H9 (cell line): ENCODE data around the gene C1QTNF9B. TPM values are rescaled to one million over a fixed set of nuclear protein-coding genes. Genes with fewer than 3 reads are reported as not detected.

Experiments
- DNase-seq: peaks from one replicate; pipeline ENCODE4 v3.0.0-alpha.2; 2017
- H2AFZ ChIP-seq: one replicate; pipeline ENCODE4 v1.6.1; 2013; ENCODE audit warnings: mild to moderate bottlenecking, low read length, control low read depth, moderate library complexity
- H2AK5ac ChIP-seq: 2 replicates; pipeline ENCODE4 v1.6.1; 2013; ENCODE audit warnings: low read length, control low read depth, mixed read lengths; ENCODE audit not compliant: insufficient read length
- H2BK120ac ChIP-seq: one replicate; pipeline ENCODE4 v1.6.1; 2013; ENCODE audit warnings: low read depth, mild to moderate bottlenecking, low read length, control low read depth, inconsistent platforms; ENCODE audit not compliant: poor library complexity, severe bottlenecking
- H2BK12ac ChIP-seq: 2 replicates; pipeline ENCODE4 v1.6.1; 2013; ENCODE audit warnings: low read length, control low read depth, mixed read lengths, low read depth; ENCODE audit not compliant: insufficient read length
- H2BK15ac ChIP-seq: 2 replicates; pipeline ENCODE4 v1.6.1; 2013; ENCODE audit warnings: low read depth, low read length, control low read depth
- H2BK20ac ChIP-seq: one replicate; pipeline ENCODE4 v1.6.1; 2013; ENCODE audit warnings: low read depth, mild to moderate bottlenecking, low read length, control low read depth, inconsistent platforms; ENCODE audit not compliant: poor library complexity, severe bottlenecking
- H2BK5ac ChIP-seq: 2 replicates; pipeline ENCODE4 v1.6.1; 2013; ENCODE audit warnings: low read length, control low read depth, mixed read lengths; ENCODE audit not compliant: insufficient read length
- H3K14ac ChIP-seq: 2 replicates; pipeline ENCODE4 v1.6.1; 2013; ENCODE audit warnings: low read length, control low read depth; ENCODE audit not compliant: insufficient read depth
- H3K18ac ChIP-seq: 2 replicates; pipeline ENCODE4 v1.6.1; 2013; ENCODE audit warnings: low read depth, mild to moderate bottlenecking, mixed read lengths, low read length, control low read depth; ENCODE audit not compliant: insufficient read length
- H3K23ac ChIP-seq: 2 replicates; pipeline ENCODE4 v1.6.1; 2013; ENCODE audit warnings: low read length, control low read depth, mixed read lengths, low read depth; ENCODE audit not compliant: insufficient read length
- H3K23me2 ChIP-seq: 2 replicates; pipeline ENCODE4 v1.6.1; 2013; ENCODE audit warnings: low read depth, mild to moderate bottlenecking, mixed read lengths, low read length, control low read depth; ENCODE audit not compliant: insufficient read length, poor library complexity, severe bottlenecking
- H3K27ac ChIP-seq: 2 replicates; pipeline ENCODE4 v1.5.1; 2013; ENCODE audit warnings: low read length, control low read depth, mixed read lengths, low read depth; ENCODE audit not compliant: insufficient read length
- H3K27me3 ChIP-seq: 2 replicates; pipeline ENCODE4 v1.6.1; 2013; ENCODE audit warnings: low read length, control low read depth, inconsistent platforms; ENCODE audit not compliant: insufficient read depth
- H3K4ac ChIP-seq: 2 replicates; pipeline ENCODE4 v1.6.1; 2013; ENCODE audit warnings: low read depth, mild to moderate bottlenecking, control low read depth, inconsistent platforms, low read length, moderate library complexity
- H3K4me1 ChIP-seq: 2 replicates; pipeline ENCODE4 v1.6.1; 2013; ENCODE audit warnings: low read length, control low read depth, inconsistent platforms; ENCODE audit not compliant: insufficient read depth
- H3K4me2 ChIP-seq: 2 replicates; pipeline ENCODE4 v1.6.1; 2013; ENCODE audit warnings: low read length, control low read depth, mixed read lengths; ENCODE audit not compliant: insufficient read length, insufficient read depth
- H3K56ac ChIP-seq: 2 replicates; pipeline ENCODE4 v1.6.1; 2013; ENCODE audit warnings: low read depth, mild to moderate bottlenecking, mixed read lengths, low read length, control low read depth; ENCODE audit not compliant: insufficient read length
- H3K79me1 ChIP-seq: 2 replicates; pipeline ENCODE4 v1.6.1; 2013; ENCODE audit warnings: low read depth, mild to moderate bottlenecking, moderate library complexity, low read length, control low read depth, inconsistent platforms; ENCODE audit not compliant: insufficient read depth, poor library complexity, severe bottlenecking
- H3K79me2 ChIP-seq: 2 replicates; pipeline ENCODE4 v1.6.1; 2013; ENCODE audit warnings: low read length, control low read depth, inconsistent platforms; ENCODE audit not compliant: insufficient read depth
- H3K9ac ChIP-seq: 2 replicates; pipeline ENCODE4 v1.6.1; 2013; ENCODE audit warnings: low read length, control low read depth, mixed read lengths; ENCODE audit not compliant: insufficient read length; ENCODE audit errors: extremely low read depth
- H3K9me3 ChIP-seq: one replicate; pipeline ENCODE4 v1.6.1; 2013; ENCODE audit warnings: low read depth, low read length, inconsistent platforms; ENCODE audit not compliant: control insufficient read depth
- H3T11ph ChIP-seq: one replicate; pipeline ENCODE4 v1.6.1; 2013; ENCODE audit warnings: mild to moderate bottlenecking, low read length, control low read depth, inconsistent platforms
- H4K20me1 ChIP-seq: one replicate; pipeline ENCODE4 v1.6.1; 2013; ENCODE audit not compliant: control insufficient read depth, insufficient read length, insufficient read depth
- H4K5ac ChIP-seq: 2 replicates; pipeline ENCODE4 v1.6.1; 2013; ENCODE audit warnings: low read depth, mild to moderate bottlenecking, mixed read lengths, low read length, control low read depth; ENCODE audit not compliant: insufficient read length
- H4K8ac ChIP-seq: replicated peaks from 2 replicates; pipeline ENCODE4 v1.6.1; 2013; ENCODE audit warnings: low read length, control low read depth, mixed read lengths, low read depth; ENCODE audit not compliant: insufficient read length
- H4K91ac ChIP-seq: 2 replicates; pipeline ENCODE4 v1.6.1; 2013; ENCODE audit warnings: low read depth, mild to moderate bottlenecking, moderate library complexity, mixed read lengths, low read length, control low read depth; ENCODE audit not compliant: insufficient read length
- H3K27ac Mint-ChIP-seq, 3 experiments: 2 replicates in 2 of 3; 3 replicates in 1 of 3; pipeline ENCODE4 v1.8.0; 2020 to 2021; ENCODE audit warnings: mixed read lengths in 3 of 3, mild to moderate bottlenecking in 1 of 3, moderate library complexity in 1 of 3
- H3K27me3 Mint-ChIP-seq: 2 replicates; pipeline ENCODE4 v1.8.0; 2021; ENCODE audit warnings: low read depth, mild to moderate bottlenecking, moderate library complexity, mixed read lengths
- H3K36me3 Mint-ChIP-seq, 3 experiments: 2 replicates in 2 of 3; 3 replicates in 1 of 3; pipeline ENCODE4 v1.8.0; 2020 to 2021; ENCODE audit warnings: low read depth in 3 of 3, mixed read lengths in 3 of 3; ENCODE audit not compliant: insufficient read depth in 1 of 3
- H3K4me1 Mint-ChIP-seq, 2 experiments: 2 replicates each; pipeline ENCODE4 v1.8.0; 2020; ENCODE audit warnings: mixed read lengths in 2 of 2
- H3K4me3 Mint-ChIP-seq, 2 experiments: 2 replicates in 1 of 2; 3 replicates in 1 of 2; pipeline ENCODE4 v1.8.0; 2020 to 2021; ENCODE audit warnings: mild to moderate bottlenecking in 2 of 2, mixed read lengths in 2 of 2, moderate library complexity in 1 of 2
- H3K9me3 Mint-ChIP-seq, 2 experiments: 2 replicates in 1 of 2; 3 replicates in 1 of 2; pipeline ENCODE4 v1.8.0; 2020; ENCODE audit warnings: mild to moderate bottlenecking in 2 of 2, mixed read lengths in 2 of 2, moderate library complexity in 1 of 2
- WGBS: extraction: QIAGEN DNeasy Blood & Tissue Kit; methylation state at CpG from one replicate; pipeline ENCODE4 v1.1.7; 2013; ENCODE audit warnings: missing lambda C conversion rate, low lambda C conversion rate, mixed read lengths; ENCODE audit not compliant: insufficient read length; ENCODE audit errors: extremely low coverage; 5-methylcytosine and 5-hydroxymethylcytosine counted together
- total RNA-seq: library from RNA; stranded (reverse); gene quantifications from 2 replicates; pipeline ENCODE4 v1.2.1, GENCODE V29; 2021
- TF ChIP-seq, protein P1 (sequence below): fragments of 200-600 bp; sonication (generic); conservative IDR thresholded peaks from 3 replicates; pipeline ENCODE4 v1.8.0; 2021; ENCODE audit warnings: antibody characterized with exemption, mild to moderate bottlenecking

C1QTNF9B gene
- total RNA-seq, 1 experiment from 2014 or later, result not detected

DNA sequence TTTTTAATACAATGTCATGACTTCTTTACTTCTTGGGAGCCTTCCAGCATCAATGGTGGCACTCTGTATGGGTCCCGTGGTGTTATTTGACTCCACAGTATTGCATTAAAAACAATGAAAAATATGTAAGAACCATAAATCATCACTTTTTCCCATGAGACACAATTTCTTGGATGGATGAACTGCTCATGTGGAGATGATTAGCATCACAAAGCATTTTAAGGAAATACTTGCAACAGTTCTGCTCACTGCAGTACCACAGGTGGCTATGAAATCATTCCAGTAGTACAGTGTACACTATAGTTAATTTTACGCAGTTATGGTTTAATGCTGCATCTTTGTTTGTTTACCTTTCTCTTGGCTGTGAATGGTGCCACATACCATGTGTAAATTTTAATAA lies 37.2 kb upstream of the C1QTNF9B start:
- Histone ChIP-seq H4K8ac (no peak overlapping the region), H3K18ac (no peak overlapping the region), H3K56ac (no peak overlapping the region), H2BK12ac (no peak overlapping the region), H3K23ac (no peak overlapping the region), H3K9me3 (no peaks in the 10 kb centered on the region), H3K4me1 (no peaks in the 10 kb centered on the region), H3K27me3 (no peaks in the 10 kb centered on the region), H3T11ph (no peak overlapping the region), H2AFZ (no peak overlapping the region), H3K23me2 (no peaks in the 10 kb centered on the region), H3K4ac (no peak overlapping the region), H2BK20ac (no peak overlapping the region), H2BK15ac (no peak overlapping the region), H4K20me1 (no peaks in the 10 kb centered on the region), H2BK120ac (no peak overlapping the region), H4K5ac (no peak overlapping the region), H2BK5ac (no peak overlapping the region), H4K91ac (no peak overlapping the region), H3K14ac (no peak overlapping the region), H3K27ac (no peak overlapping the region), H3K79me1 (no peaks in the 10 kb centered on the region), H2AK5ac (no peak overlapping the region), H3K9ac (no peak overlapping the region), H3K4me2 (no peak overlapping the region), H3K79me2 (no peaks in the 10 kb centered on the region)
- H3K27ac Mint-ChIP-seq, result no peak overlapping the region
- no CpG with 5 or more reads among the region's 2 CpGs for WGBS
- no peaks in the 10 kb centered on the region; a peak in 1 of 4 replicates for H3K4me1 Mint-ChIP-seq
- TF ChIP-seq, protein P1, sequence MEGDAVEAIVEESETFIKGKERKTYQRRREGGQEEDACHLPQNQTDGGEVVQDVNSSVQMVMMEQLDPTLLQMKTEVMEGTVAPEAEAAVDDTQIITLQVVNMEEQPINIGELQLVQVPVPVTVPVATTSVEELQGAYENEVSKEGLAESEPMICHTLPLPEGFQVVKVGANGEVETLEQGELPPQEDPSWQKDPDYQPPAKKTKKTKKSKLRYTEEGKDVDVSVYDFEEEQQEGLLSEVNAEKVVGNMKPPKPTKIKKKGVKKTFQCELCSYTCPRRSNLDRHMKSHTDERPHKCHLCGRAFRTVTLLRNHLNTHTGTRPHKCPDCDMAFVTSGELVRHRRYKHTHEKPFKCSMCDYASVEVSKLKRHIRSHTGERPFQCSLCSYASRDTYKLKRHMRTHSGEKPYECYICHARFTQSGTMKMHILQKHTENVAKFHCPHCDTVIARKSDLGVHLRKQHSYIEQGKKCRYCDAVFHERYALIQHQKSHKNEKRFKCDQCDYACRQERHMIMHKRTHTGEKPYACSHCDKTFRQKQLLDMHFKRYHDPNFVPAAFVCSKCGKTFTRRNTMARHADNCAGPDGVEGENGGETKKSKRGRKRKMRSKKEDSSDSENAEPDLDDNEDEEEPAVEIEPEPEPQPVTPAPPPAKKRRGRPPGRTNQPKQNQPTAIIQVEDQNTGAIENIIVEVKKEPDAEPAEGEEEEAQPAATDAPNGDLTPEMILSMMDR, result no peak
- DNase-seq, result no peak
- H3K9me3 Mint-ChIP-seq, result peaks cover 17 to 20% of the 10 kb centered on the region in 2 experiments; a peak in 4 of 5 replicates
- H3K36me3 Mint-ChIP-seq, result peaks cover 4 to 20% (median 8%) of the 10 kb centered on the region in 3 experiments; a peak in 6 of 7 replicates
- peaks cover 10% of the 10 kb centered on the region; the same call in 1 of the 2 replicates for H3K27me3 Mint-ChIP-seq
- no peak overlapping the region for H3K4me3 Mint-ChIP-seq
